Measurements from ENCODE around the gene NCOA7.

- TF ChIP-seq, protein P1, sequence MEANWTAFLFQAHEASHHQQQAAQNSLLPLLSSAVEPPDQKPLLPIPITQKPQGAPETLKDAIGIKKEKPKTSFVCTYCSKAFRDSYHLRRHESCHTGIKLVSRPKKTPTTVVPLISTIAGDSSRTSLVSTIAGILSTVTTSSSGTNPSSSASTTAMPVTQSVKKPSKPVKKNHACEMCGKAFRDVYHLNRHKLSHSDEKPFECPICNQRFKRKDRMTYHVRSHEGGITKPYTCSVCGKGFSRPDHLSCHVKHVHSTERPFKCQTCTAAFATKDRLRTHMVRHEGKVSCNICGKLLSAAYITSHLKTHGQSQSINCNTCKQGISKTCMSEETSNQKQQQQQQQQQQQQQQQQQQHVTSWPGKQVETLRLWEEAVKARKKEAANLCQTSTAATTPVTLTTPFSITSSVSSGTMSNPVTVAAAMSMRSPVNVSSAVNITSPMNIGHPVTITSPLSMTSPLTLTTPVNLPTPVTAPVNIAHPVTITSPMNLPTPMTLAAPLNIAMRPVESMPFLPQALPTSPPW (CRISPR knock-in tag; IDR thresholded peaks at IDR 0.05) = no peak
- TF ChIP-seq ATF6 (CRISPR knock-in tag; IDR thresholded peaks at IDR 0.05) = no peak
- no peak for TF ChIP-seq ZNF589 (CRISPR knock-in tag; IDR thresholded peaks at IDR 0.05; ENCODE audit: low read depth)
- TF ChIP-seq GATA2 (CRISPR knock-in tag; IDR thresholded peaks at IDR 0.05) = no peak
- no peak for TF ChIP-seq ZNF232 (CRISPR knock-in tag; IDR thresholded peaks at IDR 0.05)
- no peak for TF ChIP-seq POLR2A (conservative IDR thresholded peaks at IDR 0.05)
- TF ChIP-seq ZSCAN32 (CRISPR knock-in tag; IDR thresholded peaks at IDR 0.05) = no peak
- TF ChIP-seq PML (IDR thresholded peaks at IDR 0.05; ENCODE audit: low read length) = no peak
- no peak for TF ChIP-seq CTCF (IDR thresholded peaks at IDR 0.05 in 2 of 3, conservative IDR thresholded peaks at IDR 0.05 in 1 of 3; ENCODE audit: insufficient read depth in 2 of 3, low read depth in 1 of 3, low read length in 3 of 3)
- TF ChIP-seq CREM (IDR thresholded peaks at IDR 0.05; ENCODE audit: low read depth) = no peak
These were observed 29.0 kb downstream of the NCOA7 start for GRCh38 chr6:125819535-125820326.
